GM21723 (cell line): ENCODE measurements around the gene CASP2.

Source experiments
- ATAC-seq: cut with Tn5 transposase; IDR thresholded peaks from one replicate; pipeline ENCODE4 v1.9.1; 2021; ENCODE audit warnings: mild to moderate bottlenecking, moderate library complexity; ENCODE audit not compliant: unreplicated experiment

Gene CASP2

GRCh38 chr7:143325240-143325639, 37.1 kb downstream of the CASP2 start:
- peak; percentile 65 for ATAC-seq

GRCh38 chr7:143327903-143328302, 39.8 kb downstream of the CASP2 start:
- peak; percentile 54 for ATAC-seq

GRCh38 chr7:143329471-143330170, 41.5 kb downstream of the CASP2 start:
- no peak for ATAC-seq

GRCh38 chr7:143331179-143331801, 43.1 kb downstream of the CASP2 start:
- no peak for ATAC-seq

- ATAC-seq = no peak
Measured at GRCh38 chr7:143334244-143334643, 46.1 kb downstream of the CASP2 start.

- no peak for ATAC-seq
Measured at GRCh38 chr7:143337216-143337615, 49.1 kb downstream of the CASP2 start.

- no peak for ATAC-seq
Measured at GRCh38 chr7:143341842-143342241, 53.7 kb downstream of the CASP2 start.

- no peak for ATAC-seq
Measured at GRCh38 chr7:143343596-143343995, 55.4 kb downstream of the CASP2 start.

GRCh38 chr7:143345428-143345900, 57.3 kb downstream of the CASP2 start:
- ATAC-seq = peak; percentile 89

GRCh38 chr7:143346018-143346417, 57.9 kb downstream of the CASP2 start:
- no peak for ATAC-seq

GRCh38 chr7:143347950-143348349, 59.8 kb downstream of the CASP2 start:
- ATAC-seq = no peak

- ATAC-seq = no peak
Measured at GRCh38 chr7:143351060-143351459, 62.9 kb downstream of the CASP2 start.

GRCh38 chr7:143351574-143351973, 63.4 kb downstream of the CASP2 start:
- ATAC-seq = no peak

GRCh38 chr7:143352531-143353002, 64.4 kb downstream of the CASP2 start:
- ATAC-seq = no peak

- ATAC-seq = no peak
Measured at GRCh38 chr7:143354376-143354775, 66.2 kb downstream of the CASP2 start.

GRCh38 chr7:143354965-143355364, 66.8 kb downstream of the CASP2 start:
- no peak for ATAC-seq

- ATAC-seq = no peak
Measured at GRCh38 chr7:143355450-143356385, 67.6 kb downstream of the CASP2 start.

- no peak for ATAC-seq
Measured at GRCh38 chr7:143356414-143357050, 68.4 kb downstream of the CASP2 start.
